Measurements from ENCODE around the gene CUBN.

CUBN gene

GRCh38 chr10:17066807-17067206 lies 62.8 kb downstream of the CUBN start:
- no peak for DNase-seq

DNA sequence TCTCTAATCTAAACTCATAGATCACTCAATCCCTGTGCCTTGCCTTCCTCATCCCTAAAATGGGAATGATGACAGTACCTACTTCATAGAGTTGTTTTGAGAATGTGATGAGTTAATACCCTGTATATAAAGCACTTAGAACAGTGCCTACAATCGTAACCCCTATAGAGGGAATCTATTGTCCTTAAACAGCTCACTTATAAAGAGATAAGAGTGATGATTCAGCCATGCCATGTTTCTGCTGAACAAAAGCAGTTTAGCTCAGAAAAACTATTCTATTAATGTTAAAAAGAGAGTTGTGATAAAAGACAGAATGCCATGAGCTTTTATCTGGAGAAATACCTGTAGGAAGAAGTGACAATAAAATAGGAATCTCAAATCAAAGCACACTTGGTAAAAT lies 63.6 kb downstream of the CUBN start:
- no peak for DNase-seq

GRCh38 chr10:17065273-17065672 lies 64.3 kb downstream of the CUBN start:
- DNase-seq: no peak

GRCh38 chr10:17064435-17064834 lies 65.2 kb downstream of the CUBN start:
- no peak for DNase-seq

DNA sequence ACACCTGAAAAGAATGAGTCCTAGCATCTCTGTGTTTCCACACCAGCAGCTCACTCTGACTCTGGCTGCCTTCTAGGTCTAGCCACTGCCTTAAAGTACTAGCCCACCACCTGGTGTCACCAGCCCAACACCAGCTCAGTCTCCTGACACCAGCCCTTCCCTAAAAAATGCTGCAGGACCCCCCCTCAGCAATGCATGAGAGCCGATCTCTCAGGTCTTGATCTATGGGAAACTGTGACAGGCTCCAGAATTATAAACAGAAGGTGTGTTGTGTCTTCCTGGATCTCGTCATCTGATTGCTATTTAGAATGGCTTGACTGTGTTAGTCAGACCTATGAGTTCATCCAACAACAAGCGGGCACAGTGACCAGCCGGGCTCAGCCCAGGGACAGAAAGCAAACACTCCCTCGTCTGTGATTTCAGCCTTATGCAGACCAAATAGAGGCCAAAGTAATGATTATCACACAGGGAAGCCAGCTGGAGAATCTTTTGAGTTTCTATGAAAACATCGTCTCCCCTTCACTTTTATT lies 66.6 kb downstream of the CUBN start:
- DNase-seq: no peak

DNA sequence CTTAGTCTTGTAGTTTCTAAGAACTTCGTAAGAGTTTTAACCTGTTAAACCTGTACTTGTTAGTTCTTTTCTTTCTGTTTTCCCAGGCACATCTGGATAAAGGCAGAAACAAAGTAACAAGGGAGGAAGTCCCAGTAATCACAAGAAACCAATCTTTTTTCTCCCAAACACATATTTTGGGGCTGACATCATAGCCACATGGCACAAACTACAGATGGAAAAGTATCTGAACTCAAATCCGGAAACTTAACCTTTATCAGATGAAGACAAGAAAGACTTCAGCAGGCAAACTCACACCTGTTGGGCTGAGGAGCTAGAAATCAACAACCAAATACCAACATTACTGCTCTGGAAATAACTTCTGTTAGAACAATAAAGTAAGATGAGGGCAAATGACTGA lies 67.1 kb downstream of the CUBN start:
- DNase-seq: no peak

DNA sequence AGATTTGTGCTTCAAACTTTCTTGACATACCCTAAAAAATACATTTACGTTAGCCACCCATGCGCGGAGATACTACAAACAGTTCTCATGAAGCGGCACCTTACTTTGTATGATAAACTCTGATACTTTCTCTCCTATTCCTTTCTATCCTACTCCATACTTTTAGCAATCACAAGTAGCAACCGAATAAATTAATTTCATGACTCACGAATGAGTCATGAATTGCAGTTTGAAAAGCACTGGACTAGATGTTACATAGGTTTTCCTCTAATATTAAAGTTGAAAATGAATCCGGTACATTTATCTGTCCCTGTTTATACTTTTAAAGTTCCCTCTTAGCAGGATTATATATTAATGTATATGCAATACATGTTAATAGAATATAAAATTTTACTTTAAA lies 67.6 kb downstream of the CUBN start:
- no peak for DNase-seq

DNA sequence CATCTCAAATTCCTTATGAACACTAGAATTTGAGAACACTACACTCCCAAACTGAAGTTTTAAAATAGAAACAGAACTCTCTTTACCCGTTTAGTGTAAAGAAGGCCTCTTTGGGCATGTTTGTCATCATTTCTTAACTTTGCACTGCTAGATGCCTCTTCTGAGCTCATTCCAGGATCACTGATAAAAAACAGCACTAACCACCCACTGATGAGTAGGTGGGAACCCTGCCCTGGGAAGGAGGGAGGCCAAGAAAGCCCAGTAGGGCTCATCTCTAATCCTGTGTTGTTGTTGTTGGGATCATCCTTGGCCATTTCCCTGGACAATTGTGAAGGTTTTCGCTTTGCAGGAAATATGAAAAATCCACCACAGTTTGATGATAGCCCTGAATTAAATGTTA lies 68.2 kb downstream of the CUBN start:
- no peak for DNase-seq

DNA sequence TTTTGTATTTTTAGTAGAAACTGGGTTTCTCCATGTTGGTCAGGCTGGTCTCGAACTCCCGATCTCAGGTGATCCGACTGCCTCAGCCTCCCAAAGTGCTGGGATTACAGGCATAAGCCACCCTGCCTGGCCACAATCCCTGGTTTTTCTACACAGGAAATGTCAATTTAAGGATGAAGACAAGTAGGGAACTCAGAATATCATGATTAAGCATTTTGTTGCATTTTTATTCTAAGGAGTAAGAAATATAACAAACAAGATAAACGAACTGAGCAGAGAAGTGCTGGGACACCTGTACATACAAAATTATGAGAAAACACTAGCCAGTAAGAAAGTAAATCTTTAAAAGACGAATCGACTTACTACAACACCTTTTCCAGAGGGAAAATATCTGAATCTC lies 69.3 kb downstream of the CUBN start:
- no peak for DNase-seq

- DNase-seq: no peak
These were observed 70.4 kb downstream of the CUBN start for GRCh38 chr10:17059197-17059688.

GRCh38 chr10:17058093-17058492 lies 71.5 kb downstream of the CUBN start:
- DNase-seq: no peak

DNA sequence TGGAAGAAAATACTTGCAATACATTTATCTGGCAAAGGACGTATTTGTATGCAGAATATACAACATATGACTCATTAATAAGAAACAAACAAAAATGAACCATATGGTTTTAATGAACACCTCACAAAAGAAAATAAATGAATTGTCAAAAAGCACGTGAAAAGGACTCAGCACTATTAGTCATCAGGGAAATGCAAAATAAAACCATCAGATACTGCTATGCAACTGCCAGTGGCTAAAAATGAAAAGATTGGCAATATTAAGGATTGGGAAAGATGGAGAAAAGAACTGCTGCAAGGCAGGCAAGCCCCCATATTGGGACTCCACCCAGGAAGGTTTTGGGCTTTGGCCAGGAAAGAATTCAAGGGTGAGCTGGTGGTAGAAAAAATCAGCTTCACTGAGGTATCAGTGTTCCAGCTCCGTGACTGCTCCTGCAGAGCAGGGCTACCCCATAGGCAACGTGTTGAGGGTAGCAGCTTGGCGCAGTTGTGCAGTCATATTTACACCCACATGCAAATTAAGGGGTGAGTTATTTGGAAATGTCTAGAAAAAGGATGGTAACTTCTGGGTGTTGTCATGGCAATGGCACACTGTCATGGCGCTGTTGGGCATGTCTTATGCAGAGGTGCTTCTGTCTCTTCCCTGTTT lies 72.7 kb downstream of the CUBN start:
- DNase-seq: no peak

DNA sequence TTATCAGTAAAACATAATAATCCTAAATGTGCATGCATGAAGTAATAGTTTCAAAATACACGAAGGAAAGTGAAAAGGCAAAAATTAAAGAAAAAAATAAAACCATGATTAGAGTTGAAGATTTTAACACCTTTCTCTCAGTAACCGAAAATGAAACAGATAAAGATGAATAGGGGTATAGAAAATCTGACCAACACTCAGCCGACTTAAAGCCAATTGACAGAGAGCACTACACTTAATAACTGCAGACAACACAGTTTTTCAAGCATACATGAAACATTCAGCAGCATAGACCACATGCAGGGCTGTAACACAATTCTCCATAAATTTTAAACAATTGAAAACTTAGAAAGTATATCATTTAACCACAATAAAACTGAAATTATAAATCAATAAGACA lies 76.1 kb downstream of the CUBN start:
- DNase-seq: no peak

GRCh38 chr10:17053061-17053460 lies 76.5 kb downstream of the CUBN start:
- DNase-seq: no peak

DNA sequence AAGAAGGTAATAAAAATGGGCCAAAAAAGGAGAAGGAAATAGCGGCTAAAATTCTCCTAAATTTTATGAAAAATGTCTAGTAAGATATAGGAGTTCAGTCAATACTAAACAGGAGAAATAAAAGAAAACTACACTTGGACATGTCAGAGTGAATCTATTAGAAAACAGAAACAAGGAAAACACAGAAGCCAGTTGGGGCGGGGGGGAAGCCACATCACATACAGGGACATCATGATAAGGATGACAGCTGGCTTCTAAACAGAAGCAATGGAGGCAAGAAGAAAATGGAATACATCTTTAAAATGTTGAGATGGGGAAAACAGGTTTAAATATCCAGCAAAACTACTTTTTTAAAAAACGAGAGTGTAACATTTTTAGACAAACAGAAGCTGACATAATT lies 77.8 kb downstream of the CUBN start:
- no peak for DNase-seq

GRCh38 chr10:17049195-17049594 lies 80.4 kb downstream of the CUBN start:
- DNase-seq: no peak

GRCh38 chr10:17047908-17048307 lies 81.7 kb downstream of the CUBN start:
- DNase-seq: no peak

DNA sequence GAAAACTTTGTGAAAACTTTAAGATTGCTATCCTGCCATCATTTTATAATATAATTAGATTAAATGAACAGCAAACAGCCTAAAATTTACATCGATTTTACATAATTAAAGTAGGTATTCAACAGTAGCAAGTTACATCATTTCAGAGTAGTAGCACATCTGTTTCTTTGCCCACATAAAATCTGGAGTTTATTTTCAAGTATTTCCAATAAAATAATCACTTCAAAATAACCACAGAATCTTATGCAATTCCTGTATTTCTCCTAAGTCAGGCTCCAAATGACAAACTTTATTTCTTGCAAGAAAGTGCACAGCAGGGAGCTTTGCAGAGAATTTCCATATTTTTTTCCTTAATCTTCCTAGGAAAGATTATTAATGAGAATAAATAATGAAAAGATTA lies 82.6 kb downstream of the CUBN start:
- no peak for DNase-seq

- no peak for DNase-seq
These were observed 86.0 kb downstream of the CUBN start for GRCh38 chr10:17043586-17043985.

GRCh38 chr10:17041626-17042520 lies 87.7 kb downstream of the CUBN start:
- DNase-seq: no peak

- DNase-seq: no peak
These were observed 91.0 kb downstream of the CUBN start for GRCh38 chr10:17038627-17039026.

- DNase-seq: no peak
These were observed 91.7 kb downstream of the CUBN start for GRCh38 chr10:17037910-17038309.

GRCh38 chr10:17035446-17035845 lies 94.2 kb downstream of the CUBN start:
- no peak for DNase-seq

All from activated CD4-positive, alpha-beta T cell treated with anti-CD3 and anti-CD28 coated beads, Interleukin-2, amount 50 U/mL, for 16 hours (primary cell).